HepG2 (cell line): Measurements from ENCODE around the gene TMC8. TPM values are rescaled to one million over a fixed set of nuclear protein-coding genes. Genes with fewer than 3 reads are reported as not detected.

Experiments
- ETS1 ChIP-seq: sonication (generic); formaldehyde crosslinking; IDR thresholded peaks from 2 replicates; pipeline ENCODE4 v1.4.0; 2020; ENCODE audit warnings: missing genetic modification reagents
- FOXP1 ChIP-seq, 2 experiments: fragments of 450-650 bp in 1 of 2; IDR thresholded peaks; 2 replicates each; pipeline ENCODE4 v1.6.1; 2017 to 2018; ENCODE audit warnings: antibody characterized with exemption in 1 of 2
- MIER2 ChIP-seq: IDR thresholded peaks from 2 replicates; pipeline ENCODE4 v1.6.1; 2016; ENCODE audit warnings: missing biosample characterization, missing genetic modification reagents
- MTA3 ChIP-seq: sonication (generic); formaldehyde crosslinking; IDR thresholded peaks from 2 replicates; pipeline ENCODE4 v1.4.0; 2020; ENCODE audit warnings: missing genetic modification reagents
- NRL ChIP-seq: sonication (generic); formaldehyde crosslinking; IDR thresholded peaks from 2 replicates; pipeline ENCODE4 v1.5.0; 2020; ENCODE audit warnings: missing genetic modification reagents, mild to moderate bottlenecking, moderate library complexity, borderline replicate concordance
- PRPF4 ChIP-seq: fragments of 200-400 bp; formaldehyde crosslinking; IDR thresholded peaks from 2 replicates; pipeline ENCODE4 v1.6.1; 2016; ENCODE audit warnings: low read length, low read depth; ENCODE audit not compliant: poor library complexity, severe bottlenecking
- SALL1 ChIP-seq: sonication (generic); formaldehyde crosslinking; IDR thresholded peaks from 2 replicates; pipeline ENCODE4 v1.8.0; 2022; ENCODE audit warnings: mild to moderate bottlenecking, missing genetic modification reagents
- SCMH1 ChIP-seq: sonication (generic); formaldehyde crosslinking; IDR thresholded peaks from 2 replicates; pipeline ENCODE4 v1.9.0; 2021; ENCODE audit warnings: missing genetic modification reagents, mild to moderate bottlenecking, borderline replicate concordance
- SRSF9 ChIP-seq: fragments of 200-400 bp; formaldehyde crosslinking; IDR thresholded peaks from 2 replicates; pipeline ENCODE4 v1.6.1; 2018; ENCODE audit warnings: borderline replicate concordance, mild to moderate bottlenecking, low read depth, low read length; ENCODE audit not compliant: insufficient read depth, poor library complexity, severe bottlenecking
- SRY ChIP-seq: sonication (generic); formaldehyde crosslinking; IDR thresholded peaks from 2 replicates; pipeline ENCODE4 v1.8.0; 2022; ENCODE audit warnings: mild to moderate bottlenecking, missing genetic modification reagents
- TAF1 ChIP-seq: sonication (generic); formaldehyde crosslinking; IDR thresholded peaks from 2 replicates; pipeline ENCODE4 v1.4.0; 2020; ENCODE audit warnings: missing genetic modification reagents
- ZNF230 ChIP-seq: sonication (generic); formaldehyde crosslinking; IDR thresholded peaks from 2 replicates; pipeline ENCODE4 v1.4.0; 2020; ENCODE audit warnings: mild to moderate bottlenecking, missing genetic modification reagents
- ZNF292 ChIP-seq: sonication (generic); formaldehyde crosslinking; IDR thresholded peaks from 2 replicates; pipeline ENCODE4 v1.8.1; 2022; ENCODE audit warnings: mild to moderate bottlenecking, low read depth, missing genetic modification reagents, borderline replicate concordance
- ZNF615 ChIP-seq: sonication (generic); formaldehyde crosslinking; IDR thresholded peaks from 2 replicates; pipeline ENCODE4 v1.5.0; 2020; ENCODE audit warnings: mild to moderate bottlenecking, missing genetic modification reagents, borderline replicate concordance
- ZNF7 ChIP-seq: IDR thresholded peaks from 2 replicates; pipeline ENCODE4 v1.6.1; 2016; ENCODE audit warnings: missing biosample characterization, missing genetic modification reagents
- polyA plus RNA-seq, 8 experiments: library from polyadenylated mRNA; depleted of rRNA in 3 of 8; stranded (reverse) in 7 of 8; unstranded in 1 of 8; fragments of >200 nt; fragmentation: Illumina TruSeq in 4 of 8; extraction: Trizol in 4 of 8; gene quantifications; 2 replicates each; pipeline versions ENCODE4 v1.2.1 to v1.2.3, GENCODE V29; 2011 to 2016; ENCODE audit warnings: low read depth in 4 of 8, missing spikeins in 1 of 8, mixed read lengths in 1 of 8; ENCODE audit not compliant: insufficient read depth in 1 of 8
- total RNA-seq, 5 experiments: library from RNA; depleted of rRNA; stranded (reverse); fragments of >200 nt; fragmentation: Illumina TruSeq; extraction: Trizol; gene quantifications; 2 replicates each; pipeline ENCODE4 v1.2.3, GENCODE V29; 2016; ENCODE audit warnings: low read depth in 1 of 5
- TF ChIP-seq, protein P1 (sequence below): sonication (generic); formaldehyde crosslinking; IDR thresholded peaks from 2 replicates; pipeline ENCODE4 v1.4.0; 2020; ENCODE audit warnings: missing genetic modification reagents
- TF ChIP-seq, protein P2 (sequence below): IDR thresholded peaks from 2 replicates; pipeline ENCODE4 v1.4.0; 2020; ENCODE audit warnings: mild to moderate bottlenecking, missing genetic modification reagents

Gene TMC8
- total and polyA plus RNA-seq, 2 of the 13 experiments (the other 11 are each of a cell fraction or from before 2014, with no cell fraction given): 0.53 to 7.8 TPM

- TF ChIP-seq, protein P1, sequence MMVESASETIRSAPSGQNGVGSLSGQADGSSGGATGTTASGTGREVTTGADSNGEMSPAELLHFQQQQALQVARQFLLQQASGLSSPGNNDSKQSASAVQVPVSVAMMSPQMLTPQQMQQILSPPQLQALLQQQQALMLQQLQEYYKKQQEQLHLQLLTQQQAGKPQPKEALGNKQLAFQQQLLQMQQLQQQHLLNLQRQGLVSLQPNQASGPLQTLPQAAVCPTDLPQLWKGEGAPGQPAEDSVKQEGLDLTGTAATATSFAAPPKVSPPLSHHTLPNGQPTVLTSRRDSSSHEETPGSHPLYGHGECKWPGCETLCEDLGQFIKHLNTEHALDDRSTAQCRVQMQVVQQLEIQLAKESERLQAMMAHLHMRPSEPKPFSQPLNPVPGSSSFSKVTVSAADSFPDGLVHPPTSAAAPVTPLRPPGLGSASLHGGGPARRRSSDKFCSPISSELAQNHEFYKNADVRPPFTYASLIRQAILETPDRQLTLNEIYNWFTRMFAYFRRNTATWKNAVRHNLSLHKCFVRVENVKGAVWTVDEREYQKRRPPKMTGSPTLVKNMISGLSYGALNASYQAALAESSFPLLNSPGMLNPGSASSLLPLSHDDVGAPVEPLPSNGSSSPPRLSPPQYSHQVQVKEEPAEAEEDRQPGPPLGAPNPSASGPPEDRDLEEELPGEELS: peak; percentile 69; the same call in 1 of the 2 replicates
- TF ChIP-seq ZNF615 (CRISPR knock-in tag) (peak; percentile 61; the same call in 1 of the 2 replicates), SCMH1 (CRISPR knock-in tag) (no peak), MIER2 (CRISPR knock-in tag) (0 out of 2 replicates have a peak, but pooled peaks have one; percentile 23), NRL (CRISPR knock-in tag) (no peak; the same call in none of the 2 replicates), ETS1 (CRISPR knock-in tag) (no peak), ZNF292 (CRISPR knock-in tag) (peak; percentile 99), SALL1 (CRISPR knock-in tag) (peak; percentile 92), SRSF9 (no peak), MTA3 (CRISPR knock-in tag) (no peak), SRY (CRISPR knock-in tag) (0 out of 2 replicates have a peak, but pooled peaks have one; percentile 30), PRPF4 (no peak), ZNF7 (CRISPR knock-in tag) (no peak), TAF1 (CRISPR knock-in tag) (no peak; the same call in 1 of the 2 replicates), FOXP1 (IDR thresholded peaks at IDR 0.05) (no peak), FOXP1 (CRISPR knock-in tag; IDR thresholded peaks at IDR 0.05) (no peak), ZNF230 (CRISPR knock-in tag) (peak; percentile 17; the same call in 1 of the 2 replicates)
- TF ChIP-seq, protein P2, sequence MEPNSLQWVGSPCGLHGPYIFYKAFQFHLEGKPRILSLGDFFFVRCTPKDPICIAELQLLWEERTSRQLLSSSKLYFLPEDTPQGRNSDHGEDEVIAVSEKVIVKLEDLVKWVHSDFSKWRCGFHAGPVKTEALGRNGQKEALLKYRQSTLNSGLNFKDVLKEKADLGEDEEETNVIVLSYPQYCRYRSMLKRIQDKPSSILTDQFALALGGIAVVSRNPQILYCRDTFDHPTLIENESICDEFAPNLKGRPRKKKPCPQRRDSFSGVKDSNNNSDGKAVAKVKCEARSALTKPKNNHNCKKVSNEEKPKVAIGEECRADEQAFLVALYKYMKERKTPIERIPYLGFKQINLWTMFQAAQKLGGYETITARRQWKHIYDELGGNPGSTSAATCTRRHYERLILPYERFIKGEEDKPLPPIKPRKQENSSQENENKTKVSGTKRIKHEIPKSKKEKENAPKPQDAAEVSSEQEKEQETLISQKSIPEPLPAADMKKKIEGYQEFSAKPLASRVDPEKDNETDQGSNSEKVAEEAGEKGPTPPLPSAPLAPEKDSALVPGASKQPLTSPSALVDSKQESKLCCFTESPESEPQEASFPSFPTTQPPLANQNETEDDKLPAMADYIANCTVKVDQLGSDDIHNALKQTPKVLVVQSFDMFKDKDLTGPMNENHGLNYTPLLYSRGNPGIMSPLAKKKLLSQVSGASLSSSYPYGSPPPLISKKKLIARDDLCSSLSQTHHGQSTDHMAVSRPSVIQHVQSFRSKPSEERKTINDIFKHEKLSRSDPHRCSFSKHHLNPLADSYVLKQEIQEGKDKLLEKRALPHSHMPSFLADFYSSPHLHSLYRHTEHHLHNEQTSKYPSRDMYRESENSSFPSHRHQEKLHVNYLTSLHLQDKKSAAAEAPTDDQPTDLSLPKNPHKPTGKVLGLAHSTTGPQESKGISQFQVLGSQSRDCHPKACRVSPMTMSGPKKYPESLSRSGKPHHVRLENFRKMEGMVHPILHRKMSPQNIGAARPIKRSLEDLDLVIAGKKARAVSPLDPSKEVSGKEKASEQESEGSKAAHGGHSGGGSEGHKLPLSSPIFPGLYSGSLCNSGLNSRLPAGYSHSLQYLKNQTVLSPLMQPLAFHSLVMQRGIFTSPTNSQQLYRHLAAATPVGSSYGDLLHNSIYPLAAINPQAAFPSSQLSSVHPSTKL (CRISPR knock-in tag): peak; percentile 67
Observed at GRCh38 chr17:78144736-78145641, 14.4 kb downstream of the TMC8 start (continued).
